Frontal cortex (tissue), 4 donors: ENCODE measurements around the gene KMT2C. TPM values are rescaled to one million over a fixed set of nuclear protein-coding genes. Genes with fewer than 3 reads are reported as not detected.
A peak's percentile ranks its signal among the peaks of the same experiment; 100 is the strongest.
"Not testable (repeated sequence)": the region's sequence is repeated elsewhere in the genome, so short reads cannot be mapped to it uniquely, and the experiment has no call there.

Experiments
- DNase-seq, 2 donors: peaks; one replicate each; pipeline ENCODE4 v3.0.0; 2012; ENCODE audit warnings: low spot score in 2 of 2
- FAIRE-seq: peaks from 2 replicates; lab custom pipeline; 2012; peaks lifted over from hg19 to GRCh38; lab: Jason Lieb, UNC
- total RNA-seq: library from RNA; depleted of rRNA; stranded (reverse); fragments of >200 nt; gene quantifications from one replicate; pipeline ENCODE4 v1.2.3, GENCODE V29; 2014
- donor health status: control.
- donor health status: control.
- donor health status: control.

Gene KMT2C
- total RNA-seq, 1 donor from 2014 or later, result 55.0 TPM

GRCh38 chr7:152414779-152415178, 21.0 kb downstream of the KMT2C start:
- DNase-seq (no peak), FAIRE-seq (no peak)

GRCh38 chr7:152411389-152411788, 24.4 kb downstream of the KMT2C start:
- FAIRE-seq, result no peak
- no peak for DNase-seq

GRCh38 chr7:152406491-152406890, 29.3 kb downstream of the KMT2C start:
- no peak for FAIRE-seq
- no peak for DNase-seq

GRCh38 chr7:152406030-152406429, 29.8 kb downstream of the KMT2C start:
- DNase-seq, FAIRE-seq: not testable (repeated sequence)

GRCh38 chr7:152403726-152404125, 32.1 kb downstream of the KMT2C start:
- no peak for DNase-seq
- no peak for FAIRE-seq

GRCh38 chr7:152402384-152403250, 33.2 kb downstream of the KMT2C start:
- no peak for DNase-seq
- FAIRE-seq, result peak; percentile 44

- FAIRE-seq (no peak), DNase-seq (no peak)
Observed at GRCh38 chr7:152399344-152399743, 36.5 kb downstream of the KMT2C start.

- DNase-seq (no peak), FAIRE-seq (no peak)
Observed at GRCh38 chr7:152395112-152395511, 40.7 kb downstream of the KMT2C start.

GRCh38 chr7:152394214-152394613, 41.6 kb downstream of the KMT2C start:
- DNase-seq, FAIRE-seq: not testable (repeated sequence)

- no peak for FAIRE-seq
Observed at GRCh38 chr7:152392254-152392653, 43.5 kb downstream of the KMT2C start.

GRCh38 chr7:152386136-152386764, 49.6 kb downstream of the KMT2C start:
- FAIRE-seq, DNase-seq: not testable (repeated sequence)

More at GRCh38 chr7:152392254-152392653, 43.5 kb downstream of the KMT2C start:
- no peak for DNase-seq

GRCh38 chr7:152384235-152385200, 51.3 kb downstream of the KMT2C start:
- DNase-seq, result not testable (repeated sequence)
- peak; percentile 23 for FAIRE-seq

GRCh38 chr7:152383341-152384234, 52.2 kb downstream of the KMT2C start:
- FAIRE-seq (no peak), DNase-seq (no peak)

GRCh38 chr7:152382244-152382643, 53.6 kb downstream of the KMT2C start:
- FAIRE-seq (no peak), DNase-seq (no peak)

GRCh38 chr7:152380931-152381578, 54.7 kb downstream of the KMT2C start:
- FAIRE-seq, DNase-seq: not testable (repeated sequence)

- DNase-seq, FAIRE-seq: not testable (repeated sequence)
Observed at GRCh38 chr7:152378497-152378896, 57.3 kb downstream of the KMT2C start.

- FAIRE-seq, result not testable (repeated sequence)
Observed at GRCh38 chr7:152376716-152377484, 58.9 kb downstream of the KMT2C start.

GRCh38 chr7:152370297-152370696, 65.5 kb downstream of the KMT2C start:
- FAIRE-seq, result no peak
- no peak for DNase-seq

More at GRCh38 chr7:152376716-152377484, 58.9 kb downstream of the KMT2C start:
- not testable (repeated sequence) for DNase-seq
